Effector memory CD4-positive, alpha-beta T cell (primary cell): ENCODE data around the gene DPP6.

Experiments
- DNase-seq, 3 donors: peaks; one replicate each; pipeline ENCODE4 v3.0.0-alpha.2; 2020
- H3K27ac ChIP-seq: 2 replicates; pipeline ENCODE4 v1.7.0; 2013; ENCODE audit warnings: mild to moderate bottlenecking, low read length, moderate library complexity; ENCODE audit not compliant: insufficient read depth, poor library complexity, severe bottlenecking
- H3K27me3 ChIP-seq: replicated peaks from 2 replicates; pipeline ENCODE4 v1.7.0; 2013; ENCODE audit warnings: mild to moderate bottlenecking, low read length; ENCODE audit not compliant: insufficient read depth, control insufficient read depth, poor library complexity, severe bottlenecking
- H3K36me3 ChIP-seq: 2 replicates; pipeline ENCODE4 v1.7.0; 2013; ENCODE audit warnings: mild to moderate bottlenecking, low read length, moderate library complexity; ENCODE audit not compliant: control insufficient read depth, insufficient read depth
- H3K4me1 ChIP-seq: 2 replicates; pipeline ENCODE4 v1.7.0; 2013; ENCODE audit warnings: low read length, mild to moderate bottlenecking; ENCODE audit not compliant: control insufficient read depth, insufficient read depth, poor library complexity, severe bottlenecking
- H3K4me3 ChIP-seq: 2 replicates; pipeline ENCODE4 v1.7.0; 2013; ENCODE audit warnings: low read length, low read depth, mild to moderate bottlenecking; ENCODE audit not compliant: insufficient read depth, poor library complexity, severe bottlenecking
- H3K9me3 ChIP-seq: 2 replicates; pipeline ENCODE4 v1.7.0; 2013; ENCODE audit warnings: mild to moderate bottlenecking, low read length, moderate library complexity; ENCODE audit not compliant: control insufficient read depth

DPP6 gene

DNA sequence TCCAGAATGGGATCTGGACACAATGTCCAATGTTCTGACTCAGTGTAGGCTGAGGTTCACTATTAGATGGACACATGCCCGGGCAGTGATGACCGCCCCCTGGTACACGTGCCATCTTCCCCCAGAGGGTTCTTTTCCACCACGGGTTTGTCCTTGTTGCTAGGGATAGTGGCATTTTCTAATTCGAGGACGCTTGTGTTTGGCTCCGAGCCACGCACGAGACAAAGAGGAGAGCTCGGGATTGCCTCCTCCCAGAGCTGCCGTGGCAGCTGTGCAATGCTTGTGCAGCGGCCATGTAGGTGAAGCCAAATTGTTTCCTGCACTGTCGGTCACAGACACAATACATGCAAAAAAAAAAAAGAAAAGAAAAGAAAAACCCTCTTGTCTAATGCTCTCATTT lies 743.2 kb downstream of the DPP6 start:
- Histone ChIP-seq H3K4me3 (no peak overlapping the region), H3K9me3 (no peaks in the 10 kb centered on the region), H3K27ac (no peak overlapping the region), H3K27me3 (no peaks in the 10 kb centered on the region), H3K4me1 (no peaks in the 10 kb centered on the region), H3K36me3 (no peaks in the 10 kb centered on the region)
- DNase-seq = no peak

DNA sequence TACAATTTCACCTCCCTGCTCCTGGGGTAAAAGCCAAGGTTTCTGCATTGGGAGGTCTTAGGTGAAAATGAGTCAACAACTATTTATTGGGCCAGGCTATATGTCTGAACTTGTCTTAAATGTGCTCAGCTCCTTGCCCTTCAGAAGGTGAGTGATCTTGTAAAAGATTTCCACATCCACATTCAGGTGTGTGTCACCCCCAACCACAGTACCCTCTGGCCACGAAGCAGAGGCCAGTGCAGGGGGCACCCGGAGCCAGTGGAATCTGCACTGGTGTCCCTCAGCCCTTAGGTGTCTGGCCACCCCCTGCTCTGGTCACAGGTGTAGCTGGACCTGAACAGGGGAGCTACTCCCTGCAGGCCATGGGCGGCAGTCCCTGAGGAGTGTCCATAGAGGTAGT lies 752.3 kb downstream of the DPP6 start:
- DNase-seq = no peak

DNA sequence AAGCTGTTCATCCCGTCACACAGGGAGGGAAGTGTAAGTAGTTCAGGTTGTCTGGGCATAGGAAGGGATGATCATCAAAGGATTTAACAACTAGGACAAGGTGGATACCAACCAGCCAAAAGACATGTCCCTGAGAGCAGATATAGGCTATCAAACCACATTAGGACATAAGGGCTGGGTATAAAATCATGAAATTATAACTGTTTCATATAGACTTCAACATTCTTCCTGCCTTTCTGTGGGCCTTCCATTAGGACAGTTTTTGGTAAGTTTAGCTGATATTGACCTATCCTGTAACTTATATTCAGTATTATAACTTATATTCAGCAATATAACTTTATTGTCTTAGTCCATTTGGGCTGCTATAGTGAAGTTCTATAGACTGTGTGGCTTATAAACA lies 759.8 kb downstream of the DPP6 start:
- no peak overlapping the region for H3K4me3 ChIP-seq
- no peaks in the 10 kb centered on the region for H3K9me3 ChIP-seq
- H3K4me1 ChIP-seq = no peaks in the 10 kb centered on the region
- H3K36me3 ChIP-seq = no peaks in the 10 kb centered on the region
- H3K27ac ChIP-seq = no peak overlapping the region
- no peaks in the 10 kb centered on the region for H3K27me3 ChIP-seq
- no peak for DNase-seq

More for the DNA sequence above, 752.3 kb downstream of the DPP6 start:
- Histone ChIP-seq H3K27ac (no peak overlapping the region), H3K4me3 (no peak overlapping the region), H3K9me3 (no peaks in the 10 kb centered on the region), H3K4me1 (no peaks in the 10 kb centered on the region), H3K27me3 (no peaks in the 10 kb centered on the region), H3K36me3 (no peaks in the 10 kb centered on the region)

DNA sequence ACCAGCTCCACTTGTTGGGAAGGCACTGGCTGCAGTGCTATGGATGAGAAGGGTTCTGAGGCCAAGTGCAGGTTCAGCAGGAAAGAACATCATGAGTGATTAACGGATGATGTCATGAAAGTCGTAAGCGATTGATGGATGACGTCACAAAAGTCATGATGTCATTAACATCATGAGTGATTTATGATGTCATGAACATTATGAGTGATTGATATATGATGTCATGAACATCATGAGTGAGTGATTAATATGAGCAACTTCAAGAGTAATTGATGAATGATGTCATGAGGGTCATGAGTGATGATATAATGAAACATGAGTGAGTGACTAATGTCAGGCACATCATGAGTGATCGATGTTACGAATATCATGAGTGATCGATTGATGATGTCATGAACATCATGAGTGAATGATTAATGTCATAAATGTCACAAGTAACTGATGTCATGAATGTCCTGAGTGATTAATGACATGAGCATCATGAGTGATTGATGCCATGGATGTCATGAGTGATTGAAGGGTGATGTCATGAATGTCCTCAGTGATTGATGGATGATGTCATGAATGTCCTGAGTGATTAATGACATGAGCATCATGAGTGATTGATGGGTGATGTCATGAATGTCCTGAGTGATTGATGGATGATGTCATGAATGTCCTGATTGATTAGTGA lies 765.2 kb downstream of the DPP6 start:
- Histone ChIP-seq H3K4me3 (no peak overlapping the region), H3K9me3 (no peaks in the 10 kb centered on the region), H3K27ac (no peak overlapping the region), H3K4me1 (no peaks in the 10 kb centered on the region), H3K27me3 (no peaks in the 10 kb centered on the region), H3K36me3 (no peaks in the 10 kb centered on the region)
- DNase-seq = no peak

DNA sequence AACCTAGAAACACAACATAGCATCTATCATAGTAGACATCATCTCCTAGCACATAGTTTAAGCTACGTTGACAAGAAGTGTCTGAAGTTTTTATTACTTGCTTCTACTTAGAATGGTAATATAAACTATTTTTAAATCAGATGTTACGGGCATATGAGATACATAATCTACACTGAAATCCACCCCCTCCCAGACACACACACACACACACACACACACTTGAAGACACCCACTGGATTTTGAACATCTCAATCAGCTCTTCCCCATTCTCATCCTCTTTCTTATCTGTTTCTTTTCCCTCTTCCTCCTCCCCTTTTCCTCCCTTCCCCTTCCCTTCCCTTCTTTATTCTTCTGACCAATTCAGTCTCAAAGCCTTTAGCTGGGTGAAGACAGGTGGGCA lies 774.8 kb downstream of the DPP6 start:
- DNase-seq = no peak
- Histone ChIP-seq H3K27ac (no peak overlapping the region), H3K4me1 (no peaks in the 10 kb centered on the region), H3K4me3 (no peak overlapping the region), H3K9me3 (no peaks in the 10 kb centered on the region), H3K36me3 (no peaks in the 10 kb centered on the region), H3K27me3 (no peaks in the 10 kb centered on the region)

DNA sequence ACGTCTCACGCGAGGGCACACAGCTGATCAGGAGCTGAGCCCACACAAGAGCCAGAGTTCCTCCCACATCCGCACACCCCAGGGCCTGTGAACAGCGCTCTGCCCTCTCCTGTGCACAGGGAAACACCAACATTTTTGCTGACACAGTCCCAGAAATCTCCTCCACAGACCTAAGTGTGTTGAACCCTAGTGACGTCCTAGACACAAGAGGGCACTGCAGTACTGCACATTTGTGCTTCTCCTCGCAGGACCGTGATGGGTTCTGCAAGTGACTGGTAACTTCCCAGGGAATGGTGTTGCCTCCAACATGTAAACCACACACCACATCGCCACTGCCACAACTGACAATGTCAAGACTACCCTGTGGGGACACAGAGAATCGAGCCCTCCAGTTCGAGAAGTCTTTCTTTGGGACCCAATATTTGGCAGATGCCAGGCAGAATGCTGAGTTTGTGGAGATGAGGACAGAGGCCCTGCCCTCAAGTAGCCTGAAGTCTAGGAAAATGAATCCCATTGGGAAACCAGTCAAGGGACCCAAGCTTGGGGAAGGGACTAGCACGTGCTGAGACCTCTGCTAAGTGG lies 780.5 kb downstream of the DPP6 start:
- no peak for DNase-seq
- H3K27me3 ChIP-seq = no peaks in the 10 kb centered on the region
- H3K9me3 ChIP-seq = no peaks in the 10 kb centered on the region
- H3K4me1 ChIP-seq = no peaks in the 10 kb centered on the region
- no peak overlapping the region for H3K4me3 ChIP-seq
- H3K27ac ChIP-seq = no peak overlapping the region
- no peaks in the 10 kb centered on the region for H3K36me3 ChIP-seq

DNA sequence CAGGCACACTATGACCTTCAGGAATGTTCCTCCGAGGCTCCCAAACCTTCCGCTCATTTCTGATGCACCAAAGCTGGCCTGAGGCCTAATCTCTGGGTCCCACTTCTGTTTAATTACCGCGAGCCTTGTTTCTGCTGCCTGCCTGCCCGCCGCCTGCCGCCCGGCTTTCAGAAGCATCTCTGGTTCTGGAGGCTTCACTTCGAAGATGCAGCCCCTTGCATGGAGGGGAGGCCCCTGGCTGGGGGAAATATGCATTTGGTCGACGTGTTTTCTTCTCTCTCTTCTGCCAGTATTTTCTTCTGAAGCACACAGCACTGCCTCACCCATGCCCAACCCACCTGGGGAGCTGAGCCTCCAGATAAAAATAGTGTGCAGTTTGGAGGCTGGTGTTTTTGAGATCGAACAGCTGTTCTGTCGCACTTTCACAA lies 783.8 kb downstream of the DPP6 start:
- H3K36me3 ChIP-seq = no peaks in the 10 kb centered on the region
- no peaks in the 10 kb centered on the region for H3K9me3 ChIP-seq
- no peak overlapping the region for H3K27ac ChIP-seq
- H3K27me3 ChIP-seq = no peaks in the 10 kb centered on the region
- H3K4me1 ChIP-seq = no peaks in the 10 kb centered on the region
- no peak overlapping the region for H3K4me3 ChIP-seq
- DNase-seq = no peak

DNA sequence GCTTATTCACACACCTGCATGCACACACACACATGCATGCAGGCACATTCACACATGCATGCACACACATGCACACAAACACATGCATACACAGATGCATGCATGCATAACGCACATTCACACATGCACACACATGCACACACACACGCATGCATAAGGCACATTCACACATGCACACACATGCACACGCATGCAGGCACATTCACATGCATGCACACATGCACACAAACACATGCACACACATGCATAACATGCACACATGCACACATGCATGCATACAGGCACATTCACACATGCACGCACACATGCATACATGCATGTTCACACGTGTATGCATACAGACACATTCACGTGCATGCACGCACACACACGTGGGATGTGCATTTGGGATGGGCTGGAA lies 784.9 kb downstream of the DPP6 start:
- Histone ChIP-seq H3K9me3 (no peaks in the 10 kb centered on the region), H3K4me3 (no peak overlapping the region), H3K4me1 (no peaks in the 10 kb centered on the region), H3K36me3 (no peaks in the 10 kb centered on the region), H3K27ac (no peak overlapping the region), H3K27me3 (no peaks in the 10 kb centered on the region)
- DNase-seq = no peak

DNA sequence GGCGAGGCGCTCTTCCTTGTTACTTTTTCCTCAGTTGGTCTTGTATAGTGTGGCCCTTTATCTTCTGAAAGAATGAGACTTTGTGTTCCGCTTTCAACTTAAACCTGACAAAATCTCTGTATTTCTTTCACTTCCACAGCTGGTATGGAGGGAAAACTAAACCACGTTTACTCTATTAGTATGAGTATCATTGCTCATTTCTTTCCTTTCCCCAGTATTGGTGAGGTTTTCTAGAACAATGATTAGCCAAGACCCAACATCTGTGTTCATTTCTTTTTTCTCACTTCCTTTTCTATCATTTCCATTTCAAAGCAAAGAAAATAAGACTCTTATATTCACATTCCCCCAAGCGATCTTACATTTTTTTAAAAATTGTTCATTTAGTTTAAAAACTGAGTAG lies 785.4 kb downstream of the DPP6 start:
- no peaks in the 10 kb centered on the region for H3K36me3 ChIP-seq
- H3K4me1 ChIP-seq = no peaks in the 10 kb centered on the region
- H3K9me3 ChIP-seq = no peaks in the 10 kb centered on the region
- H3K27ac ChIP-seq = no peak overlapping the region
- H3K27me3 ChIP-seq = no peaks in the 10 kb centered on the region
- DNase-seq = no peak
- no peak overlapping the region for H3K4me3 ChIP-seq

DNA sequence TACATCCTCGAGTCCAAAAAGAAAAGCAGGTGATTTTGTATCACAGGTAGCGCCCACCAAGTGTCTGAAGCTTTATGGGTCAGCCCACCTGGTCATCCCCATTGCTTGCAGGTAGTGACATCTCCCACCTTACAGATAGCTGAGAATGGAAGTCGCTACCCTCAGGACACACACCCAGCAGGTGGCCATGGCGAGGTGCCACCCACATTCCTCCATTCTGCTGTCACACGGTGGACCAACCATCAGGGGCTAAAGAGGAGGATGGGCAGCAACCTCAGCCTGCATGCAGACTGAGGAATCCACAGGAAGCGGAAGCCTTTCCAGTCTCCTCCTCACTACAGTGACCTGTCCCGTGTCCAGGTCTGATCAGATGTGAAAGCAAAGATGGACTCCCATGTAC lies 787.9 kb downstream of the DPP6 start:
- no peak for DNase-seq
- H3K9me3 ChIP-seq = no peaks in the 10 kb centered on the region
- H3K4me1 ChIP-seq = no peaks in the 10 kb centered on the region
- no peaks in the 10 kb centered on the region for H3K27me3 ChIP-seq
- no peak overlapping the region for H3K27ac ChIP-seq
- H3K4me3 ChIP-seq = no peak overlapping the region
- no peaks in the 10 kb centered on the region for H3K36me3 ChIP-seq
